ENCODE results near the gene FOXF1. TPM values are rescaled to one million over a fixed set of nuclear protein-coding genes. Genes with fewer than 3 reads are reported as not detected.

FOXF1 gene
- total RNA-seq, 6 donors from 2014 or later: 6.3 to 73.6 (median 24.5) TPM

DNA sequence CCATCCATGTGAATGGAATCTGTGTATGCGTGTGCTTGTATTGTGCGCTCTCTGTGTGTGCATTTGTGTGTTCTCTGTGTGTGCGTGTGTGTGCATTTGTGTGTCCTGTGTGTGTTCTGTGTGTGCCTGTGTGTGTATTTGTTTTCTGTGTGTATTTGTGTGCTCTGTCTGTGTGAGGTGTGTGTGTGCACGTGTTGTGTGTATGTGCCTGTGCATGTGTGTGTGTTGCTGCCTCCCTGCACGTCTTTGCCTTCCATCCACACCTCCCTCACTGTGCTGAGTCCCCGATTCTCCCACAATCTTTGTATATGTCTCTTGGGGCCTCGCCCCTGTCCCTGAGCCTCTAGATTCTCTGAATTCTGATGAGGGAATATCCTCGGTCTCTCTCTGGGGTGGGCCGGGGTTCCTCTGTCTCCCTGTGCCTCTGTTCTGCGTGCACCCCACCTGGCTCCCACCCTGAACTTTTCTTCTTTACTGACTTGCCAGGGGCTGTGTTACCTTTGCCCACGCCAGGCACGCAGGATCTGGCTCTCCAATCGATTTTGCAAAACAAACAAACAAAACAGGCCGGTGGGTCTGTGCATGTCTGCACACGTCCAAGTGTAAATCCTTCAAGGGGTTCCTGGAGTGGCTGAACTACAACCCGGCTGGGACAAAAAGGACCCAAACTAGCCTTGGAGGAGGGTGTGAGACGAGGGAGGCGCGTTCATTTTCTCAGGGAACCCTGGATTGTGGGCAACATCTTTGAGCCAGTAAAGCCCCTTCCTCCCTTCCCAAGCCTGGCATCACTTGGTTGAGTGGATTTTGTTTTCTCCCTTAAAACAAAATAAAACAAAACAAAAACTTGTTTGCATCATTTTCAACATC is 8.1 kb upstream of the FOXF1 start:
- WGBS, 2 donors: 18 to 21% methylated on average over 19 of the region's 19 CpGs
- peaks cover 0 to 59% (median 30%) of the 10 kb centered on the region in 4 donors for H3K27me3 ChIP-seq
- H3K36me3 ChIP-seq: peaks cover 0 to 10% (median 0%) of the 10 kb centered on the region in 4 donors
- H3K4me1 ChIP-seq: peaks cover 0 to 32% (median 11%) of the 10 kb centered on the region in 4 donors
- H3K4me3 ChIP-seq: peak overlapping the region in 1 of 4 donors; percentile 66
- TF ChIP-seq EP300 (IDR thresholded peaks at IDR 0.05): no peak
- TF ChIP-seq, protein P1, sequence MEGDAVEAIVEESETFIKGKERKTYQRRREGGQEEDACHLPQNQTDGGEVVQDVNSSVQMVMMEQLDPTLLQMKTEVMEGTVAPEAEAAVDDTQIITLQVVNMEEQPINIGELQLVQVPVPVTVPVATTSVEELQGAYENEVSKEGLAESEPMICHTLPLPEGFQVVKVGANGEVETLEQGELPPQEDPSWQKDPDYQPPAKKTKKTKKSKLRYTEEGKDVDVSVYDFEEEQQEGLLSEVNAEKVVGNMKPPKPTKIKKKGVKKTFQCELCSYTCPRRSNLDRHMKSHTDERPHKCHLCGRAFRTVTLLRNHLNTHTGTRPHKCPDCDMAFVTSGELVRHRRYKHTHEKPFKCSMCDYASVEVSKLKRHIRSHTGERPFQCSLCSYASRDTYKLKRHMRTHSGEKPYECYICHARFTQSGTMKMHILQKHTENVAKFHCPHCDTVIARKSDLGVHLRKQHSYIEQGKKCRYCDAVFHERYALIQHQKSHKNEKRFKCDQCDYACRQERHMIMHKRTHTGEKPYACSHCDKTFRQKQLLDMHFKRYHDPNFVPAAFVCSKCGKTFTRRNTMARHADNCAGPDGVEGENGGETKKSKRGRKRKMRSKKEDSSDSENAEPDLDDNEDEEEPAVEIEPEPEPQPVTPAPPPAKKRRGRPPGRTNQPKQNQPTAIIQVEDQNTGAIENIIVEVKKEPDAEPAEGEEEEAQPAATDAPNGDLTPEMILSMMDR (IDR thresholded peaks at IDR 0.05): no peak
- TF ChIP-seq POLR2A (IDR thresholded peaks at IDR 0.05): no peak
- TF ChIP-seq POLR2AphosphoS5 (IDR thresholded peaks at IDR 0.05): no peak
- no peaks in the 10 kb centered on the region for H3K9me3 ChIP-seq
- peak overlapping the region; percentile 18 to 97 (median 69) for H3K27ac ChIP-seq
- no peak for ATAC-seq (ENCODE audit: low FRiP score in 2 of 2)
- no peak for DNase-seq

GRCh38 chr16:86502856-86503748 is 7.2 kb upstream of the FOXF1 start:
- Histone ChIP-seq H3K27ac (peak overlapping the region; percentile 18 to 97 (median 69)), H3K4me3 (peak overlapping the region; percentile 10 to 66 (median 38)), H3K27me3 (peaks cover 0 to 58% (median 29%) of the 10 kb centered on the region in 4 donors), H3K9me3 (no peaks in the 10 kb centered on the region), H3K4me1 (peaks cover 1 to 31% (median 12%) of the 10 kb centered on the region in 4 donors), H3K36me3 (peaks cover 0 to 10% (median 0%) of the 10 kb centered on the region in 4 donors)
- WGBS, 2 donors: 17 to 27% methylated on average over 22 of the region's 22 CpGs
- TF ChIP-seq POLR2AphosphoS5 (IDR thresholded peaks at IDR 0.05): no peak
- no peak for TF ChIP-seq EP300 (IDR thresholded peaks at IDR 0.05)
- TF ChIP-seq, protein P1 (IDR thresholded peaks at IDR 0.05): no peak
- no peak for ATAC-seq (ENCODE audit: low FRiP score in 2 of 2)
- no peak for DNase-seq

DNA sequence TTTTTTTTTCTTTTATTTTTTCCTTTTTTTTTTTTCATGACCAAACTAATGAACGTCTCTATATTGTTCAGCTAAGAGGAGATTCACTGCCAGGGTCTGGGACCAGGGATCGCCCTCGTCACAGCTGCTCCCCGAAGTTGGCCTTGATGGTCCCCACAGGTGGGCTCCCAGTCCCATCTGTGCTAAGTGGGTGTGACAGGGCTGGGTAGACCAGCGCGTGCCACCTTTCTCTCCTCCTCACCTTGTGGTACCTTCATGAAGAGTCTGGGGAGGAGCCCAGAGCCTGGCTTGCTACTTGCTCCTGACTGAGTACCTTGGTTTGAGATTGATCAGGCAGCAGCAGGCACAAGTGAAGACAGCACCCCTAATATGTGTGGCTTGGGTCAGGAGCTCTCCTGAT is 6.5 kb upstream of the FOXF1 start:
- Histone ChIP-seq H3K4me1 (peaks cover 5 to 31% (median 18%) of the 10 kb centered on the region in 4 donors), H3K9me3 (no peaks in the 10 kb centered on the region), H3K27ac (peak overlapping the region; percentile 34 to 97 (median 80)), H3K36me3 (peaks cover 0 to 10% (median 0%) of the 10 kb centered on the region in 4 donors), H3K4me3 (peak overlapping the region in 3 of 4 donors; percentile 61 to 66 (median 66)), H3K27me3 (peaks cover 0 to 57% (median 29%) of the 10 kb centered on the region in 4 donors)
- 13 to 19% methylated on average over 4 to 6 of the region's 6 CpGs for WGBS, 2 donors
- DNase-seq (no peak), ATAC-seq (ENCODE audit: low FRiP score in 2 of 2) (no peak)
- TF ChIP-seq POLR2A (IDR thresholded peaks at IDR 0.05) (no peak), EP300 (IDR thresholded peaks at IDR 0.05) (no peak), POLR2AphosphoS5 (IDR thresholded peaks at IDR 0.05) (no peak)
- TF ChIP-seq, protein P1 (IDR thresholded peaks at IDR 0.05): no peak

DNA sequence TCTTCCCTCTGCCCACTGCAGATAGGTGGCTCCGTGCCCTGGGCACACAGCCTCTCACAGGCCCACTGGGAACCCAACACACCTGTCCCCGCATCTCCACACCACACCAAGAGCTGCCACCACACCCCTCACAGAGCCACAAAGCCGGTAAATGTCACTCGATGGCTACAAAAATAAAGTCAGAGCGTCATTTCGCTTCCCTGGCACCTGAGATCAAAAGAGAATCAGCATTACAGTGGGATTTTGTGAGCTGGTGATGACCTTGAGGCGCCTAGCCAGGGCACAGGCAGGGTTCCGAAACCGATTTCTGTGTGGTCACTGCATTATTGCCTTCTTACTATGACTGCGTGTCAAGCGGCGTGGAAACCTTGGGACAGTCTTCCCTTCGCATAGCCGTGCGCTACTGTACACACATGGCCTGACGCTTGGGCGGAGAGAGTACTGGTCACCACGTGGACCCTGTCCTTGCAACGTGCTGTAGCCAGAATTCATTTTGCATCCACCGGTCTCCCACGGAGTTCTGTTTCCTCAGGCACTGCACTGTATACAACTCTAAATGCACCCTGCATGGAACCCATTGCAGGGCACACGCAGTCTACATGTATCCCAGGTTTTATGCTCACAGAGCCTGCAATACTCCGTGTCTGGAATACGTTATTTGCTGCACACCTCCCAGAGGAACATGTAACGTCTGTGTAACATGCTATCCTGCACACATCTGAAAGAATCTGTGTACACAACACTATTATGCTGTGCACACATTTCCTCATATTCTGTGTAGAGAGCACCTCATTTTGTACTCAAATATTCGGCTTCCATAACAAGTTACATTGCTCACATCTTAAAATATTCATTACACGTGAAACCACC is 5.8 kb upstream of the FOXF1 start:
- TF ChIP-seq POLR2A (IDR thresholded peaks at IDR 0.05): no peak
- no peak for TF ChIP-seq POLR2AphosphoS5 (IDR thresholded peaks at IDR 0.05)
- TF ChIP-seq, protein P1 (IDR thresholded peaks at IDR 0.05): no peak
- no peak for TF ChIP-seq EP300 (IDR thresholded peaks at IDR 0.05)
- WGBS, 2 donors: 20 to 45% methylated on average over 27 of the region's 27 CpGs
- peaks cover 7 to 34% (median 20%) of the 10 kb centered on the region in 4 donors for H3K4me1 ChIP-seq
- ATAC-seq (ENCODE audit: low FRiP score in 2 of 2) (no peak), DNase-seq (peak in 1 of 2 donors; percentile 23)
- peaks cover 0 to 56% (median 28%) of the 10 kb centered on the region in 4 donors for H3K27me3 ChIP-seq
- H3K4me3 ChIP-seq: peak overlapping the region; percentile 20 to 66 (median 64)
- H3K9me3 ChIP-seq: no peaks in the 10 kb centered on the region
- H3K36me3 ChIP-seq: peaks cover 0 to 10% (median 0%) of the 10 kb centered on the region in 4 donors
- H3K27ac ChIP-seq: peak overlapping the region; percentile 94 to 97 (median 95)

All from upper lobe of left lung (tissue), 6 donors.